ENCODE results near the gene RWDD3. TPM values are rescaled to one million over a fixed set of nuclear protein-coding genes. Genes with fewer than 3 reads are reported as not detected.

The RWDD3 gene
- total RNA-seq, 1 donor from 2014 or later: 12.3 TPM

DNA sequence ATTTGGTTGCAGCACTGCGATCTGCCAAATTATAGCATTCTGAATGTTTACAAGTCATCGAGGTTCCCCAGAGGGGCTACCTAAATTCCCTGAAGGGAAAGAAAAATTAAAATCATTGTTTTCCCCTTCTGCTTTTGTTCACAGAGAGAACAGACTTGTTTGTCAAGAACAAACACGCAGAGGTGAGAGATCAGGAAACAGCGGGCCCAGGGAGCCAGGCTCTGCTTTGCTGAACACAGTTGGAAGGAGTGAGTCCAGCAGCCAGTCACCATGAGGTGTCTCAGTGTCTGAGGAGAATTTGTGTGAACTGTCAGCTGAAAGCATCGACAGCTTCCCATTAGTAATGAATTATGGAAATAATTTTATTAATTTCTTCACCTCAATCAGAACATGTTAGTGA is 52.5 kb downstream of the RWDD3 start:
- Histone ChIP-seq H3K4me3 (ENCODE audit: low read depth, low read length) (no peak overlapping the region), H3K27me3 (ENCODE audit: control insufficient read depth, insufficient read depth, low read length) (no peaks in the 10 kb centered on the region), H3K36me3 (ENCODE audit: control insufficient read depth, insufficient read depth, low read length) (no peaks in the 10 kb centered on the region)
- no peak for TF ChIP-seq CTCF (IDR thresholded peaks at IDR 0.05; ENCODE audit: insufficient read depth, low read length, poor library complexity, severe bottlenecking)
- DNase-seq (ENCODE audit: low read depth): no peak

DNA sequence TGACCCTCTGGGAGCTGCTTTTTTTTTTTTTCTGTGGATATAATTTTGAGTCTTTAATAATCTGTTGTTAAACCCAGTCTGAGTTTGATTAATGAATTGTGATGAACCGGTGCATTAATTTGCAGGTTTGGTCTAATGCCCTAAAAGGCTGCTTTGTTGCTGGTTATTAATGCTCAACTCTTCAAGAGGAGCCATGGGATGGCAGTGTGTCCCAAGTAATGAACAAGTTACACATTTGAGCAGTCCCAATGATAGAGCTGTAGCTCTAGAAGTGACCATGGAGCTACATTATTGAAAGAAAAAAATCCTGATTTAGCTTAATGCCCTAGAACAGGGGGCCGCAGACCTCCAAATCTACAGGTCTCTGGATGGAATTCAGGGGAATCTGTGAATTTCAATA is 53.1 kb downstream of the RWDD3 start:
- DNase-seq (ENCODE audit: low read depth): no peak
- no peak overlapping the region for H3K4me3 ChIP-seq (ENCODE audit: low read depth, low read length)
- TF ChIP-seq CTCF (IDR thresholded peaks at IDR 0.05; ENCODE audit: insufficient read depth, low read length, poor library complexity, severe bottlenecking): no peak
- no peaks in the 10 kb centered on the region for H3K27me3 ChIP-seq (ENCODE audit: control insufficient read depth, insufficient read depth, low read length)
- no peaks in the 10 kb centered on the region for H3K36me3 ChIP-seq (ENCODE audit: control insufficient read depth, insufficient read depth, low read length)

DNA sequence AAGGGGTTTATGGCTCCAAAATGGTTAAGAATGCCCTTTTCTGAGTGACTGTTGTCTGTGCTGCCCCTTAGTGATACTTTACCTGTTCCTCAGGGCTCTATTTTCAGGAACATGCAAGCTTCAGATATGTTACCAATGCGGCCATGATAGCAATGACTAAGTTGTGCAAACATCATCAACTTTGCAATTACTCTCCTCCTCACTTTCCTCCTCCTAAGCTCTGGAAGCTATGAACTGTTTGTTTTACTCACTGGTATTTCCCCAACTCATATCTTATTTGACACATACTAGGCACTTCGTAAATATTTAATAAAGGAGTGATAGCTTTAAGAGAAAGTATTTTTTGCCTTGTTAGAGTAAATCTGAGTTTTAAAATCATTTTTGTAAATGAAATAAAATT is 53.8 kb downstream of the RWDD3 start:
- no peak overlapping the region for H3K4me3 ChIP-seq (ENCODE audit: low read depth, low read length)
- no peak for DNase-seq (ENCODE audit: low read depth)
- TF ChIP-seq CTCF (IDR thresholded peaks at IDR 0.05; ENCODE audit: insufficient read depth, low read length, poor library complexity, severe bottlenecking): no peak
- no peaks in the 10 kb centered on the region for H3K27me3 ChIP-seq (ENCODE audit: control insufficient read depth, insufficient read depth, low read length)
- no peaks in the 10 kb centered on the region for H3K36me3 ChIP-seq (ENCODE audit: control insufficient read depth, insufficient read depth, low read length)

Other genes starting within 250 kb of the RWDD3 start
- 0.92 and 1.0 TPM in 2 replicates for gene ALG14, start 161.3 kb upstream of the RWDD3 start, total RNA-seq
- 3.0 and 4.0 TPM in 2 replicates for gene TLCD4, start 116.9 kb upstream of the RWDD3 start, total RNA-seq